OCI-LY7 (cell line): ENCODE results near the gene FBXL14.

Source experiments
- EZH2phosphoT487 ChIP-seq: fragments of 200-600 bp; sonication (generic); IDR thresholded peaks from 2 replicates; pipeline ENCODE4 v1.6.1; 2018; ENCODE audit warnings: low read depth, borderline replicate concordance, mild to moderate bottlenecking, mixed run types, antibody characterized with exemption, low read length, moderate library complexity, mixed read lengths
- TF ChIP-seq, protein P1 (sequence below): fragments of 200-600 bp; sonication (generic); conservative IDR thresholded peaks from 2 replicates; pipeline ENCODE4 v1.5.1; 2014; ENCODE audit warnings: mild to moderate bottlenecking, antibody characterized with exemption, low read length, moderate library complexity, mixed read lengths

DNA sequence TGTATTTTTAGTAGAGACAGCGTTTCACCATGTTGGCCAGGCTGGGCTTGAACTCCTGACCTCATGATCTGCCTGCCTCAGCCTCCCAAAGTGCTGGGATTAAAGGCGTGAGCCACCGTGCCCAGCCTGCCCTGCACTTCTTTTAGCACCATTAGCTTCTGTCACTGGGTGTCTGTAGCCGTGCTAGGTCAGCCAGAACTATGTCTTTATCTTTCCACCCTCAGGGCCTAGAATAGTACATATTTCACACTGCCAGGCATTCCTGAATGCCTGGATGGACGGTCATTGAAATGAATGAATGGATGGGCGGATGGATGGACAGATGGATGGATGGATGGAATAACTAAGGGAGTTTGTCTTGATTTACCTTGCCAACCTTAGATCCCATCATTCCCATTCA, 33.7 kb downstream of the FBXL14 start:
- TF ChIP-seq, protein P1, sequence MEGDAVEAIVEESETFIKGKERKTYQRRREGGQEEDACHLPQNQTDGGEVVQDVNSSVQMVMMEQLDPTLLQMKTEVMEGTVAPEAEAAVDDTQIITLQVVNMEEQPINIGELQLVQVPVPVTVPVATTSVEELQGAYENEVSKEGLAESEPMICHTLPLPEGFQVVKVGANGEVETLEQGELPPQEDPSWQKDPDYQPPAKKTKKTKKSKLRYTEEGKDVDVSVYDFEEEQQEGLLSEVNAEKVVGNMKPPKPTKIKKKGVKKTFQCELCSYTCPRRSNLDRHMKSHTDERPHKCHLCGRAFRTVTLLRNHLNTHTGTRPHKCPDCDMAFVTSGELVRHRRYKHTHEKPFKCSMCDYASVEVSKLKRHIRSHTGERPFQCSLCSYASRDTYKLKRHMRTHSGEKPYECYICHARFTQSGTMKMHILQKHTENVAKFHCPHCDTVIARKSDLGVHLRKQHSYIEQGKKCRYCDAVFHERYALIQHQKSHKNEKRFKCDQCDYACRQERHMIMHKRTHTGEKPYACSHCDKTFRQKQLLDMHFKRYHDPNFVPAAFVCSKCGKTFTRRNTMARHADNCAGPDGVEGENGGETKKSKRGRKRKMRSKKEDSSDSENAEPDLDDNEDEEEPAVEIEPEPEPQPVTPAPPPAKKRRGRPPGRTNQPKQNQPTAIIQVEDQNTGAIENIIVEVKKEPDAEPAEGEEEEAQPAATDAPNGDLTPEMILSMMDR, result no peak
- no peak for TF ChIP-seq EZH2phosphoT487
